GM21717 (cell line): Measurements from ENCODE around the gene NUDT21.
"Not testable (repeated sequence)": the region's sequence is repeated elsewhere in the genome, so short reads cannot be mapped to it uniquely, and the experiment has no call there.

Experiments used
- ATAC-seq: cut with Tn5 transposase; IDR thresholded peaks from one replicate; pipeline ENCODE4 v1.9.1; 2021; ENCODE audit warnings: mild to moderate bottlenecking, moderate library complexity; ENCODE audit not compliant: unreplicated experiment

NUDT21 gene

GRCh38 chr16:56450986-56451752 is at the start of gene NUDT21, which contains the start of gene OGFOD1:
Gene NUDT21, minus strand, starts transcription at chr16:56451332. Its CDS starts 130 bp downstream, at chr16:56451202.
Gene OGFOD1, plus strand, starts transcription at chr16:56451554. Its CDS starts 59 bp downstream, at chr16:56451613.
- peak; percentile 98 for ATAC-seq

GRCh38 chr16:56493815-56494214 is 42.7 kb upstream of the NUDT21 start:
- ATAC-seq = no peak

GRCh38 chr16:56493126-56493525 is 42.0 kb upstream of the NUDT21 start:
- ATAC-seq = no peak

- no peak for ATAC-seq
Measured at GRCh38 chr16:56491657-56492261, 40.6 kb upstream of the NUDT21 start.

- not testable (repeated sequence) for ATAC-seq
Measured at GRCh38 chr16:56488868-56489267, 37.7 kb upstream of the NUDT21 start.

- ATAC-seq = no peak
Measured at GRCh38 chr16:56488035-56488434, 36.9 kb upstream of the NUDT21 start.

- ATAC-seq = no peak
Measured at GRCh38 chr16:56483394-56483793, 32.3 kb upstream of the NUDT21 start.

GRCh38 chr16:56482683-56483236 is 31.6 kb upstream of the NUDT21 start:
- no peak for ATAC-seq

GRCh38 chr16:56481468-56482122 is 30.5 kb upstream of the NUDT21 start:
- no peak for ATAC-seq

GRCh38 chr16:56480776-56481467 is 29.8 kb upstream of the NUDT21 start:
- ATAC-seq = no peak

- no peak for ATAC-seq
Measured at GRCh38 chr16:56479469-56479868, 28.3 kb upstream of the NUDT21 start.

GRCh38 chr16:56478281-56479049 is 27.3 kb upstream of the NUDT21 start:
- no peak for ATAC-seq

GRCh38 chr16:56477096-56477878 is 26.2 kb upstream of the NUDT21 start:
- no peak for ATAC-seq

GRCh38 chr16:56475201-56475600 is 24.1 kb upstream of the NUDT21 start:
- no peak for ATAC-seq

- ATAC-seq = no peak
Measured at GRCh38 chr16:56470666-56471065, 19.5 kb upstream of the NUDT21 start.

- ATAC-seq = no peak
Measured at GRCh38 chr16:56470232-56470631, 19.1 kb upstream of the NUDT21 start.

GRCh38 chr16:56469748-56470147 is 18.6 kb upstream of the NUDT21 start:
- ATAC-seq = no peak

- no peak for ATAC-seq
Measured at GRCh38 chr16:56468800-56469199, 17.7 kb upstream of the NUDT21 start.

- no peak for ATAC-seq
Measured at GRCh38 chr16:56466344-56466743, 15.2 kb upstream of the NUDT21 start.
